ENCODE results near the gene CABCOCO1.

DNA sequence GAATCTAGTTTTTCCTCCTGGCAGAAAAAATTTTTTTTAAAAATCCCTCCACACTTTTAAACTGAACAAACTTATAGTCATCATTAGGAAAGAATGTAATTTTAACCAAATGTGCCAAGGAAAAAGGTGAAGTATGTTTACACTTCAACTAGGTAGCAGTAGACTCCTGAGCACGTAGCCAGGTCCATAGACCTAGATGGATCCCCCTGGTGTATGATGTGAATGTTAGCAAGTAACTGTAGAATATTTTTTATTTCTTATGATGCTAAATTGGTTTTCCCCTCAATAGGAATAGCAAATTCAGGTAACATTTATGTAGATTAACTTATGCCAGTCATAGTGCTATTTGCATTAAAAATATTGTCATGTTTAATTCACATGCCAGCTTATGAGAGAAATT is 19.6 kb downstream of the CABCOCO1 start:
- no peak for TF ChIP-seq POLR2AphosphoS5 (IDR thresholded peaks at IDR 0.05; ENCODE audit: low read depth, low read length)
- no peak for TF ChIP-seq TAF1 (IDR thresholded peaks at IDR 0.05; ENCODE audit: borderline replicate concordance, insufficient read depth, low read length)

All from PFSK-1 (cell line).